ENCODE results near the gene KCTD11. TPM values are rescaled to one million over a fixed set of nuclear protein-coding genes. Genes with fewer than 3 reads are reported as not detected.

KCTD11 gene
- total and polyA plus RNA-seq, 10 of the 15 experiments (the other 5 are each of a cell fraction or from before 2014, with no cell fraction given): 0.05 to 7.3 (median 2.9) TPM

DNA sequence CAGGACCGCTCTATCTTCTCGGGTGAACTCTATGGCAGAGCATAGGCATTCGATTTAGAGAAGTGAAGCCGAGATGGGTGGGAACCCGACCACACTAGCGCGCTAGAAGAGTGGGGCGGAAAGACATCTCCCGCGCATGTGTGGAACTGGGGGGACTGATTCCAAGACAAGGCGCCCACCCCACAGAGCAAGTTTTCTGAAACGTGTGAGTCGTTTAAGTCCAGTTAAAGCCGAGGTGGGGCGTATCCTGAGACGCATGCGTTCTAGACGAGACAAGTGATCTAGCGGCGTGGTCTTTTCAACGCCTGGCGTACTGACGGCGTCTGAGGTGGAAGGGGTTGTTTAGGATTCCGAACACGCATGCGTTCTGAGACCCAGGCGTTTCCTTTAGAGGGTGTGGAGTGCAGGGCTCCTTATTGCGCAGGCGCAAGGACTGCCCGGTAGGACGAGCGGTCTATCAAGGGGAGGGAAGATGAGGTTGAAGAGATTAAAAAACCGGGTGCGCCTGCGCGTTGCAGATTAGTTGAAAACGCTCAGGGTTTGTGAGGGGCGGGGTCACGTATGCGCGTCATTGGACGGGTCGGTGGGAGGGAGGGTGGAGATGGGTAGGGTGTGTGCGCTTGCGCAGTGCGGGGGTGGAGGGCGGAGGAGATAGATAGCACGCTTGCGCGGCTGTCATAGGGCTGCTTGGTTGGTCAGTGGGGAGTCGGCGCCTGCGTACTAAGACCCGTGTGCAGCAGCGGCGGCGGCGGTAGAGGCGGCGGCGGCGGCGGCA is 44.9 kb upstream of the KCTD11 start, which contains the start of gene EIF5A (continued):
- TF ChIP-seq FOS (IDR thresholded peaks at IDR 0.05; ENCODE audit: borderline replicate concordance, extremely low read depth, insufficient read length): no peak
- TF ChIP-seq KDM1A (IDR thresholded peaks at IDR 0.05; ENCODE audit: borderline replicate concordance): no peak
- TF ChIP-seq MYB (IDR thresholded peaks at IDR 0.05; ENCODE audit: borderline replicate concordance, low read depth, low read length): no peak
- peak; percentile 90 for TF ChIP-seq CREB1 (IDR thresholded peaks at IDR 0.05; ENCODE audit: low read depth)
- no peak for TF ChIP-seq TCF7 (IDR thresholded peaks at IDR 0.05; ENCODE audit: borderline replicate concordance)
- TF ChIP-seq IKZF2 (IDR thresholded peaks at IDR 0.05): no peak; a peak in 1 of 4 replicates
- no peak; the same call in 1 of the 2 replicates for TF ChIP-seq SMARCA5 (IDR thresholded peaks at IDR 0.05)

GRCh38 chr17:7307686-7308624 is 44.0 kb upstream of the KCTD11 start:
- Histone ChIP-seq H3K79me2 (ENCODE audit: control insufficient read depth, insufficient read depth, low read length) (peaks cover 49% of the 10 kb centered on the region), H3K36me3 (ENCODE audit: control insufficient read depth in 2 of 2, insufficient read depth in 2 of 2, low read length in 1 of 2) (peaks cover 21 to 29% of the 10 kb centered on the region in 2 experiments), H4K20me1 (ENCODE audit: control insufficient read depth, insufficient read depth) (peaks cover 21% of the 10 kb centered on the region), H3K27ac (ENCODE audit: control insufficient read depth, insufficient read depth) (peak overlapping the region; percentile 99), H3K9ac (ENCODE audit: control insufficient read depth, insufficient read depth, low read length) (peak overlapping the region; percentile 100), H2AFZ (ENCODE audit: control insufficient read depth, low read depth, low read length) (no peak overlapping the region), H3K4me1 (ENCODE audit: control insufficient read depth, insufficient read depth, low read length) (peaks cover 19% of the 10 kb centered on the region), H3K27me3 (replicated peaks in 1 of 2; ENCODE audit: control insufficient read depth in 2 of 2, insufficient read depth in 2 of 2, low read length in 1 of 2) (no peaks in the 10 kb centered on the region), H3K4me2 (ENCODE audit: control insufficient read depth, insufficient read depth) (peak overlapping the region; percentile 9), H3K4me3 (peak overlapping the region; percentile 99), H3K9me3 (replicated peaks; ENCODE audit: control insufficient read depth, insufficient read depth, low read length) (no peaks in the 10 kb centered on the region)
- no TSS peak for BruUV-seq (replicated peaks)
- ChIA-PET SMC1A (ENCODE audit: uncharacterized antibody, unreplicated experiment) (interaction anchor here (0.8 to 1.3 kb wide), 2 partner anchors 24 to 253 kb away, joined by 3 read pairs; no protein-coding TSS in a partner anchor), CTCF (interaction anchor here (0.9 to 1.0 kb wide), 2 partner anchors 17 to 36 kb away, joined by 3 read pairs; no protein-coding TSS in a partner anchor), POLR2A (interaction anchor here (0.6 to 2.0 kb wide), 4 partner anchors 22 to 379 kb away, joined by 3 to 9 read pairs (median 6); partner anchors contain the start of genes ACAP1, NEURL4 and TP53), RAD21 (ENCODE audit: unreplicated experiment) (interaction anchor here (1.3 kb wide), 1 partner anchor 88 kb away, joined by 4 read pairs; the partner anchor contains the start of genes ACADVL and DLG4)
- in situ Hi-C loops (cut with MboI) (no loop called here), intact Hi-C loops (cut with micrococcal nuclease; ENCODE audit: unreplicated experiment) (loop anchor here (2.0 to 10.0 kb wide), 3 partner anchors 21 to 377 kb away; partner anchors contain the start of genes GABARAP, NEURL4, TP53 and WRAP53)
- WGBS (ENCODE audit: insufficient coverage, insufficient replicate concordance, low lambda C conversion rate, missing lambda C conversion rate): 1% methylated on average over 63 of the region's 104 CpGs
- ATAC-seq: peak; percentile 15
- FAIRE-seq: no peak
- no peak for DNase-seq (ENCODE audit: low read depth, low spot score)
- TF ChIP-seq, protein P1, sequence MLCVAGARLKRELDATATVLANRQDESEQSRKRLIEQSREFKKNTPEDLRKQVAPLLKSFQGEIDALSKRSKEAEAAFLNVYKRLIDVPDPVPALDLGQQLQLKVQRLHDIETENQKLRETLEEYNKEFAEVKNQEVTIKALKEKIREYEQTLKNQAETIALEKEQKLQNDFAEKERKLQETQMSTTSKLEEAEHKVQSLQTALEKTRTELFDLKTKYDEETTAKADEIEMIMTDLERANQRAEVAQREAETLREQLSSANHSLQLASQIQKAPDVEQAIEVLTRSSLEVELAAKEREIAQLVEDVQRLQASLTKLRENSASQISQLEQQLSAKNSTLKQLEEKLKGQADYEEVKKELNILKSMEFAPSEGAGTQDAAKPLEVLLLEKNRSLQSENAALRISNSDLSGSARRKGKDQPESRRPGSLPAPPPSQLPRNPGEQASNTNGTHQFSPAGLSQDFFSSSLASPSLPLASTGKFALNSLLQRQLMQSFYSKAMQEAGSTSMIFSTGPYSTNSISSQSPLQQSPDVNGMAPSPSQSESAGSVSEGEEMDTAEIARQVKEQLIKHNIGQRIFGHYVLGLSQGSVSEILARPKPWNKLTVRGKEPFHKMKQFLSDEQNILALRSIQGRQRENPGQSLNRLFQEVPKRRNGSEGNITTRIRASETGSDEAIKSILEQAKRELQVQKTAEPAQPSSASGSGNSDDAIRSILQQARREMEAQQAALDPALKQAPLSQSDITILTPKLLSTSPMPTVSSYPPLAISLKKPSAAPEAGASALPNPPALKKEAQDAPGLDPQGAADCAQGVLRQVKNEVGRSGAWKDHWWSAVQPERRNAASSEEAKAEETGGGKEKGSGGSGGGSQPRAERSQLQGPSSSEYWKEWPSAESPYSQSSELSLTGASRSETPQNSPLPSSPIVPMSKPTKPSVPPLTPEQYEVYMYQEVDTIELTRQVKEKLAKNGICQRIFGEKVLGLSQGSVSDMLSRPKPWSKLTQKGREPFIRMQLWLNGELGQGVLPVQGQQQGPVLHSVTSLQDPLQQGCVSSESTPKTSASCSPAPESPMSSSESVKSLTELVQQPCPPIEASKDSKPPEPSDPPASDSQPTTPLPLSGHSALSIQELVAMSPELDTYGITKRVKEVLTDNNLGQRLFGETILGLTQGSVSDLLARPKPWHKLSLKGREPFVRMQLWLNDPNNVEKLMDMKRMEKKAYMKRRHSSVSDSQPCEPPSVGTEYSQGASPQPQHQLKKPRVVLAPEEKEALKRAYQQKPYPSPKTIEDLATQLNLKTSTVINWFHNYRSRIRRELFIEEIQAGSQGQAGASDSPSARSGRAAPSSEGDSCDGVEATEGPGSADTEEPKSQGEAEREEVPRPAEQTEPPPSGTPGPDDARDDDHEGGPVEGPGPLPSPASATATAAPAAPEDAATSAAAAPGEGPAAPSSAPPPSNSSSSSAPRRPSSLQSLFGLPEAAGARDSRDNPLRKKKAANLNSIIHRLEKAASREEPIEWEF (IDR thresholded peaks at IDR 0.05; ENCODE audit: insufficient replicate concordance, low read depth, low read length): no peak
- TF ChIP-seq SMAD5 (IDR thresholded peaks at IDR 0.05; ENCODE audit: low read depth) (0 out of 2 replicates have a peak, but pooled peaks have one; percentile 11), ZBTB11 (CRISPR knock-in tag; IDR thresholded peaks at IDR 0.05) (no peak)

Measured in GM12878 (cell line).